IMR-90 (cell line): ENCODE data around the gene SPAG16. TPM values are rescaled to one million over a fixed set of nuclear protein-coding genes. Genes with fewer than 3 reads are reported as not detected.

Experiments
- ATAC-seq: fragments of 200-7000 bp; cut with Tn5 transposase; 2 replicates; pipeline ENCODE4 v1.9.1; 2020; ENCODE audit warnings: low read depth, mild to moderate bottlenecking, moderate library complexity
- BruUV-seq: library from RNA; stranded (reverse); fragments of 400-500 nt; replicated peaks from 2 replicates; lab custom pipeline; 2021; lab: Mats Ljungman, UMichigan
- CTCF ChIA-PET: fragments of 300-600 bp; formaldehyde crosslinking; extraction: SDS; loops from one replicate; lab custom pipeline; 2021; ENCODE audit warnings: antibody characterized with exemption; lab: Yijun Ruan, JAX
- POLR2A ChIA-PET: fragments of 300-600 bp; sonication (Branson Sonifier 250); formaldehyde crosslinking; loops from one replicate; lab custom pipeline; 2022; ENCODE audit warnings: antibody characterized with exemption; ENCODE audit not compliant: unreplicated experiment; lab: Charles Lee
- DNase-seq: peaks from one replicate; pipeline ENCODE4 v3.0.0; 2013
- H2AFZ ChIP-seq: replicated peaks from 2 replicates; pipeline ENCODE3; 2013; ENCODE audit warnings: low read length, mild to moderate bottlenecking; ENCODE audit not compliant: poor library complexity
- H2AK5ac ChIP-seq: 2 replicates; pipeline ENCODE4 v1.6.1; 2013; ENCODE audit warnings: low read depth, low read length, inconsistent platforms
- H2AK9ac ChIP-seq: replicated peaks from 2 replicates; pipeline ENCODE3; 2013; ENCODE audit warnings: mild to moderate bottlenecking, low read depth, low read length, moderate library complexity; ENCODE audit not compliant: poor library complexity
- H2BK120ac ChIP-seq: 2 replicates; pipeline ENCODE4 v1.6.1; 2013; ENCODE audit warnings: low read depth, low read length, inconsistent platforms
- H2BK15ac ChIP-seq: 3 replicates; pipeline ENCODE4 v1.6.1; 2013; ENCODE audit warnings: low read depth, low read length, inconsistent platforms
- H2BK20ac ChIP-seq: 2 replicates; pipeline ENCODE4 v1.6.1; 2013; ENCODE audit warnings: low read depth, mild to moderate bottlenecking, inconsistent platforms, low read length, moderate library complexity
- H2BK5ac ChIP-seq: 2 replicates; pipeline ENCODE4 v1.6.1; 2013; ENCODE audit warnings: mild to moderate bottlenecking, low read depth, low read length, inconsistent platforms; ENCODE audit not compliant: poor library complexity, severe bottlenecking
- H3K14ac ChIP-seq: replicated peaks from 2 replicates; pipeline ENCODE4 v1.6.1; 2013; ENCODE audit warnings: low read depth, low read length, inconsistent platforms
- H3K18ac ChIP-seq: 2 replicates; pipeline ENCODE4 v1.6.1; 2013; ENCODE audit warnings: low read depth, low read length, control low read depth
- H3K23ac ChIP-seq: 2 replicates; pipeline ENCODE4 v1.6.1; 2013; ENCODE audit warnings: low read depth, low read length, inconsistent platforms
- H3K27ac ChIP-seq: 2 replicates; pipeline ENCODE4 v1.5.1; 2013; ENCODE audit warnings: mild to moderate bottlenecking, control low read depth, low read length; ENCODE audit not compliant: insufficient read depth
- H3K27me3 ChIP-seq: 2 replicates; pipeline ENCODE4 v1.6.1; 2013; ENCODE audit warnings: low read length; ENCODE audit not compliant: control insufficient read depth, insufficient read depth
- H3K36me3 ChIP-seq: 2 replicates; pipeline ENCODE4 v1.6.1; 2013; ENCODE audit warnings: low read length, mixed read lengths; ENCODE audit not compliant: control insufficient read depth, insufficient read depth
- H3K4ac ChIP-seq: 2 replicates; pipeline ENCODE4 v1.6.1; 2013; ENCODE audit warnings: low read depth, low read length, inconsistent platforms
- H3K4me1 ChIP-seq: 2 replicates; pipeline ENCODE4 v1.6.1; 2013; ENCODE audit warnings: low read length, mixed read lengths; ENCODE audit not compliant: control insufficient read depth, insufficient read depth
- H3K4me2 ChIP-seq: 2 replicates; pipeline ENCODE4 v1.6.1; 2013; ENCODE audit warnings: low read depth, mild to moderate bottlenecking, control low read depth, low read length, moderate library complexity
- H3K4me3 ChIP-seq: 2 replicates; pipeline ENCODE4 v1.5.1; 2013; ENCODE audit warnings: low read depth, mild to moderate bottlenecking, control low read depth, low read length, moderate library complexity; ENCODE audit not compliant: insufficient read depth
- H3K56ac ChIP-seq: 2 replicates; pipeline ENCODE4 v1.6.1; 2013; ENCODE audit warnings: low read length, inconsistent platforms; ENCODE audit not compliant: insufficient read depth; ENCODE audit errors: extremely low read depth
- H3K79me1 ChIP-seq, 2 experiments: 2 replicates each; pipeline ENCODE4 v1.6.1; 2013; ENCODE audit warnings: low read length in 2 of 2, inconsistent platforms in 1 of 2, low read depth in 1 of 2
- H3K9ac ChIP-seq: 2 replicates; pipeline ENCODE4 v1.6.1; 2013; ENCODE audit warnings: low read depth, low read length, control low read depth
- H3K9me1 ChIP-seq: 2 replicates; pipeline ENCODE4 v1.6.1; 2013; ENCODE audit warnings: low read length, inconsistent platforms; ENCODE audit not compliant: insufficient read depth
- H3K9me3 ChIP-seq: 2 replicates; pipeline ENCODE4 v1.6.1; 2013; ENCODE audit warnings: low read length; ENCODE audit not compliant: control insufficient read depth, insufficient read depth
- H4K20me1 ChIP-seq: 2 replicates; pipeline ENCODE4 v1.6.1; 2013; ENCODE audit warnings: low read length, inconsistent platforms; ENCODE audit not compliant: insufficient read depth
- H4K5ac ChIP-seq: 2 replicates; pipeline ENCODE4 v1.6.1; 2013; ENCODE audit warnings: mild to moderate bottlenecking, low read depth, low read length, control low read depth
- H4K8ac ChIP-seq, 2 experiments: 2 replicates each; pipeline ENCODE4 v1.6.1; 2013; ENCODE audit warnings: low read depth in 2 of 2, low read length in 2 of 2, control low read depth in 1 of 2, inconsistent platforms in 1 of 2
- H4K91ac ChIP-seq: 2 replicates; pipeline ENCODE4 v1.6.1; 2013; ENCODE audit warnings: low read depth, low read length, inconsistent platforms; ENCODE audit not compliant: insufficient read depth
- BHLHE40 ChIP-seq: fragments of 150-350 bp; IDR thresholded peaks from 2 replicates; pipeline ENCODE4 v1.6.1; 2016; ENCODE audit warnings: mild to moderate bottlenecking, low read depth, low read length
- CEBPB ChIP-seq: IDR thresholded peaks from 2 replicates; pipeline ENCODE4 v1.6.1; 2012; ENCODE audit warnings: low read depth, low read length, improper control_type of control experiment
- CHD1 ChIP-seq: IDR thresholded peaks from 2 replicates; pipeline ENCODE4 v1.6.1; 2012; ENCODE audit warnings: low read depth, low read length, improper control_type of control experiment
- MAFK ChIP-seq: IDR thresholded peaks from 2 replicates; pipeline ENCODE4 v1.6.1; 2012; ENCODE audit warnings: low read depth, low read length, improper control_type of control experiment
- MAZ ChIP-seq: IDR thresholded peaks from 2 replicates; pipeline ENCODE4 v1.6.1; 2012; ENCODE audit warnings: low read depth, mild to moderate bottlenecking, low read length, improper control_type of control experiment, moderate library complexity, borderline replicate concordance
- NFE2L2 ChIP-seq: fragments of 150-350 bp; IDR thresholded peaks from 2 replicates; pipeline ENCODE4 v1.6.1; 2016; ENCODE audit warnings: low read depth, mild to moderate bottlenecking, low read length
- POLR2A ChIP-seq: IDR thresholded peaks from 2 replicates; pipeline ENCODE4 v1.6.1; 2012; ENCODE audit warnings: mild to moderate bottlenecking, low read depth, low read length
- RAD21 ChIP-seq: IDR thresholded peaks from 2 replicates; pipeline ENCODE4 v1.6.1; 2012; ENCODE audit warnings: low read length, improper control_type of control experiment
- RCOR1 ChIP-seq: IDR thresholded peaks from 2 replicates; pipeline ENCODE4 v1.6.1; 2012; ENCODE audit warnings: mild to moderate bottlenecking, low read length, improper control_type of control experiment; ENCODE audit not compliant: insufficient replicate concordance
- RFX5 ChIP-seq: IDR thresholded peaks from 2 replicates; pipeline ENCODE4 v1.8.0; 2012; ENCODE audit warnings: low read depth, mild to moderate bottlenecking, low read length, moderate library complexity
- WGBS, 2 experiments: methylation state at CpG; one replicate each; pipeline versions ENCODE4 v1.1.5 to v1.1.7; 2013; ENCODE audit warnings: missing lambda C conversion rate in 2 of 2; ENCODE audit not compliant: insufficient read length in 1 of 2; ENCODE audit errors: extremely low coverage in 2 of 2; 5-methylcytosine and 5-hydroxymethylcytosine counted together
- dilution Hi-C: fragments of 300-500 bp; cut with HindIII; formaldehyde crosslinking; loops from one replicate; pipeline ENCODE4 v1.14.3; 2018; ENCODE audit warnings: low sequenced_read_pairs; ENCODE audit not compliant: unreplicated experiment
- in situ Hi-C: fragments of 300-500 bp; cut with MboI; formaldehyde crosslinking; loops from 3 replicates; pipeline ENCODE4 v1.14.3; 2019; ENCODE audit warnings: low sequenced_read_pairs, inconsistent platforms, mixed read lengths
- intact Hi-C: fragments of 100-400 bp; cut with micrococcal nuclease; formaldehyde crosslinking; loops from 2 replicates; pipeline ENCODE4 v1.10.0; 2022
- polyA plus RNA-seq, 3 experiments: library from polyadenylated mRNA; depleted of rRNA; stranded (reverse); fragments of >200 nt; gene quantifications; 2 replicates each; pipeline ENCODE4 v1.2.3, GENCODE V29; 2012; ENCODE audit warnings: low replicate concordance in 1 of 3
- total RNA-seq: library from RNA; depleted of rRNA; stranded (reverse); fragments of >200 nt; gene quantifications from 2 replicates; pipeline ENCODE4 v1.2.3, GENCODE V29; 2012
- TF ChIP-seq, protein P1 (sequence below): conservative IDR thresholded peaks from 2 replicates; pipeline ENCODE4 v1.5.1; 2012; ENCODE audit warnings: mild to moderate bottlenecking, low read depth, low read length, improper control_type of control experiment
- TF ChIP-seq, protein P2 (sequence below): fragments of 150-350 bp; IDR thresholded peaks from 2 replicates; pipeline ENCODE4 v1.6.1; 2016; ENCODE audit warnings: low read depth, mild to moderate bottlenecking, low read length, moderate library complexity, borderline replicate concordance
- TF ChIP-seq, protein P3 (sequence below): fragments of 150-350 bp; IDR thresholded peaks from 2 replicates; pipeline ENCODE4 v1.6.1; 2017; ENCODE audit warnings: mild to moderate bottlenecking, antibody characterized with exemption, low read length, low read depth

The SPAG16 gene
- total and polyA plus RNA-seq, 2 of the 4 experiments (the other 2 are of a cell fraction) = 7.3 to 13.5 TPM

DNA sequence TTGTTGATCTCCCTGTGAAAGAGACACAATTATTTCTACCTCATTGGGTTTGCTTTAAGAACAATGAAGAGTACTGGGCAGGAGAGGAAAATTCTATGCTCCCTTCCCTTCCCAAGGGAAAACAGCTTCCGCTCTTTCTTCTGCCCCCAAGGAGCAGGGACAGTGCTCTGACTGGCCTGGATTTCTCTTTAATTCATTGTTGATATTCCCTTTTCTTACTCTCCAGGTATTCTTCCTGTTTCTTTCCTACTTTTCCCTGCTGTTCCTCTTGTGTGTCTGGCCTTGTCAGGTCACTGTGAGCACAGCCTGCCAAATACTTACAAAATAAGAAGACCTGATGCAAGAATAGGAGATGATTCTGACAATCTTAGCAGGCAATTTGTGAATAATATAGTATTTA is 49.6 kb upstream of the SPAG16 start:
- no peak overlapping the region for H2AK9ac ChIP-seq
- H2AFZ ChIP-seq = no peak overlapping the region
- intact Hi-C loops = loop anchor here (5.0 kb wide), 1 partner anchor 457 kb away; no protein-coding TSS in a partner anchor

More for the DNA sequence above, 49.6 kb upstream of the SPAG16 start:
- BruUV-seq = no TSS peak
- Histone ChIP-seq H3K9me3 (no peaks in the 10 kb centered on the region), H2BK5ac (no peak overlapping the region), H3K27me3 (no peaks in the 10 kb centered on the region), H3K9ac (no peak overlapping the region), H2BK120ac (peak overlapping the region; percentile 21), H2BK15ac (peak overlapping the region; percentile 57; the same call in 1 of the 3 replicates), H3K4me3 (no peak overlapping the region), H3K18ac (peak overlapping the region; percentile 42), H4K5ac (peak overlapping the region; percentile 72), H3K56ac (no peak overlapping the region), H3K9me1 (no peaks in the 10 kb centered on the region), H4K20me1 (no peaks in the 10 kb centered on the region), H3K23ac (no peak overlapping the region; the same call in 1 of the 2 replicates), H3K4me1 (peaks cover 8% of the 10 kb centered on the region), H2BK20ac (peak overlapping the region; percentile 13; the same call in 1 of the 2 replicates), H3K27ac (no peak overlapping the region), H4K8ac (peak overlapping the region in 1 of 2 experiments; percentile 50; a peak in 1 of 4 replicates), H3K36me3 (no peaks in the 10 kb centered on the region), H3K4me2 (no peak overlapping the region), H2AK5ac (no peak overlapping the region), H3K4ac (peak overlapping the region; percentile 5; the same call in 1 of the 2 replicates), H4K91ac (0 out of 2 replicates have a peak overlapping the region, but pooled peaks have one; percentile 2), H3K14ac (no peak overlapping the region; the same call in 1 of the 2 replicates), H3K79me1 (no peaks in the 10 kb centered on the region)
- ChIA-PET POLR2A (no interaction called here), CTCF (no interaction called here)
- no peak for ATAC-seq
- no peak for DNase-seq
- in situ Hi-C loops (no loop called here), dilution Hi-C loops (no loop called here)
- no CpG with 5 or more reads among the region's 1 CpG for WGBS, 2 experiments
- TF ChIP-seq RCOR1 (no peak), RAD21 (no peak), BHLHE40 (no peak), MAFK (no peak), POLR2A (no peak), MAZ (no peak), NFE2L2 (no peak), CEBPB (no peak), CHD1 (no peak), RFX5 (no peak)
- TF ChIP-seq, protein P1, sequence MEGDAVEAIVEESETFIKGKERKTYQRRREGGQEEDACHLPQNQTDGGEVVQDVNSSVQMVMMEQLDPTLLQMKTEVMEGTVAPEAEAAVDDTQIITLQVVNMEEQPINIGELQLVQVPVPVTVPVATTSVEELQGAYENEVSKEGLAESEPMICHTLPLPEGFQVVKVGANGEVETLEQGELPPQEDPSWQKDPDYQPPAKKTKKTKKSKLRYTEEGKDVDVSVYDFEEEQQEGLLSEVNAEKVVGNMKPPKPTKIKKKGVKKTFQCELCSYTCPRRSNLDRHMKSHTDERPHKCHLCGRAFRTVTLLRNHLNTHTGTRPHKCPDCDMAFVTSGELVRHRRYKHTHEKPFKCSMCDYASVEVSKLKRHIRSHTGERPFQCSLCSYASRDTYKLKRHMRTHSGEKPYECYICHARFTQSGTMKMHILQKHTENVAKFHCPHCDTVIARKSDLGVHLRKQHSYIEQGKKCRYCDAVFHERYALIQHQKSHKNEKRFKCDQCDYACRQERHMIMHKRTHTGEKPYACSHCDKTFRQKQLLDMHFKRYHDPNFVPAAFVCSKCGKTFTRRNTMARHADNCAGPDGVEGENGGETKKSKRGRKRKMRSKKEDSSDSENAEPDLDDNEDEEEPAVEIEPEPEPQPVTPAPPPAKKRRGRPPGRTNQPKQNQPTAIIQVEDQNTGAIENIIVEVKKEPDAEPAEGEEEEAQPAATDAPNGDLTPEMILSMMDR = no peak
- TF ChIP-seq, protein P2, sequence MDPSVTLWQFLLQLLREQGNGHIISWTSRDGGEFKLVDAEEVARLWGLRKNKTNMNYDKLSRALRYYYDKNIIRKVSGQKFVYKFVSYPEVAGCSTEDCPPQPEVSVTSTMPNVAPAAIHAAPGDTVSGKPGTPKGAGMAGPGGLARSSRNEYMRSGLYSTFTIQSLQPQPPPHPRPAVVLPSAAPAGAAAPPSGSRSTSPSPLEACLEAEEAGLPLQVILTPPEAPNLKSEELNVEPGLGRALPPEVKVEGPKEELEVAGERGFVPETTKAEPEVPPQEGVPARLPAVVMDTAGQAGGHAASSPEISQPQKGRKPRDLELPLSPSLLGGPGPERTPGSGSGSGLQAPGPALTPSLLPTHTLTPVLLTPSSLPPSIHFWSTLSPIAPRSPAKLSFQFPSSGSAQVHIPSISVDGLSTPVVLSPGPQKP = no peak
- TF ChIP-seq, protein P3, sequence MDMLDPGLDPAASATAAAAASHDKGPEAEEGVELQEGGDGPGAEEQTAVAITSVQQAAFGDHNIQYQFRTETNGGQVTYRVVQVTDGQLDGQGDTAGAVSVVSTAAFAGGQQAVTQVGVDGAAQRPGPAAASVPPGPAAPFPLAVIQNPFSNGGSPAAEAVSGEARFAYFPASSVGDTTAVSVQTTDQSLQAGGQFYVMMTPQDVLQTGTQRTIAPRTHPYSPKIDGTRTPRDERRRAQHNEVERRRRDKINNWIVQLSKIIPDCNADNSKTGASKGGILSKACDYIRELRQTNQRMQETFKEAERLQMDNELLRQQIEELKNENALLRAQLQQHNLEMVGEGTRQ = no peak
